NB4 (cell line): ENCODE measurements around the gene GRAMD4.

Experiments used
- DNase-seq: peaks from one replicate; pipeline ENCODE4 v3.0.0; 2010; ENCODE audit warnings: low read depth
- H3K4me3 ChIP-seq: one replicate; pipeline ENCODE4 v1.5.1; 2011; ENCODE audit warnings: mild to moderate bottlenecking, low read depth, low read length, moderate library complexity
- MYC ChIP-seq: IDR thresholded peaks from 2 replicates; pipeline ENCODE4 v1.6.1; 2011; ENCODE audit warnings: low read depth, low read length
- POLR2A ChIP-seq: IDR thresholded peaks from 2 replicates; pipeline ENCODE4 v1.6.1; 2011; ENCODE audit warnings: mild to moderate bottlenecking; ENCODE audit not compliant: insufficient read length; ENCODE audit errors: extremely low read depth
- TF ChIP-seq, protein P1 (sequence below): IDR thresholded peaks from one replicate; pipeline ENCODE4 v1.5.1; 2012; ENCODE audit warnings: low read depth, low read length
- TF ChIP-seq, protein P2 (sequence below): IDR thresholded peaks from 2 replicates; pipeline ENCODE4 v1.6.1; 2011; ENCODE audit warnings: low read depth, low read length

GRAMD4 gene

DNA sequence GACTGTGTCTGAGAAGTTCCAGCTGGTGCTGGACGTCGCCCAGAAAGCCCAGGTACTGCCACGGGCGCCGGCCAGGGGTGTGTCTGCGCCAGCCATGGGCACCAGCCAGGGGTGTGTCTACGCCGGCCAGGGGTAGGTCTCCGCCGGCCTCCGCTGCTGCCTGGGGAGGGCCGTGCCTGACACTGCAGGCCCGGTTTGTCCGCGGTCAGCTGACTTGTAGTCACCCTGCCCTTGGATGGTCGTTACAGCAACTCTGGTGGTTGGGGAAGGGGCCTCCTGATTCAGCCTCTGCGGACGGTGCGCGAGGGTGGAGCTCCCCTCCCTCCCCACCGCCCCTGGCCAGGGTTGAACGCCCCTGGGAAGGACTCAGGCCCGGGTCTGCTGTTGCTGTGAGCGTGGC is 47.9 kb downstream of the GRAMD4 start:
- TF ChIP-seq, protein P1, sequence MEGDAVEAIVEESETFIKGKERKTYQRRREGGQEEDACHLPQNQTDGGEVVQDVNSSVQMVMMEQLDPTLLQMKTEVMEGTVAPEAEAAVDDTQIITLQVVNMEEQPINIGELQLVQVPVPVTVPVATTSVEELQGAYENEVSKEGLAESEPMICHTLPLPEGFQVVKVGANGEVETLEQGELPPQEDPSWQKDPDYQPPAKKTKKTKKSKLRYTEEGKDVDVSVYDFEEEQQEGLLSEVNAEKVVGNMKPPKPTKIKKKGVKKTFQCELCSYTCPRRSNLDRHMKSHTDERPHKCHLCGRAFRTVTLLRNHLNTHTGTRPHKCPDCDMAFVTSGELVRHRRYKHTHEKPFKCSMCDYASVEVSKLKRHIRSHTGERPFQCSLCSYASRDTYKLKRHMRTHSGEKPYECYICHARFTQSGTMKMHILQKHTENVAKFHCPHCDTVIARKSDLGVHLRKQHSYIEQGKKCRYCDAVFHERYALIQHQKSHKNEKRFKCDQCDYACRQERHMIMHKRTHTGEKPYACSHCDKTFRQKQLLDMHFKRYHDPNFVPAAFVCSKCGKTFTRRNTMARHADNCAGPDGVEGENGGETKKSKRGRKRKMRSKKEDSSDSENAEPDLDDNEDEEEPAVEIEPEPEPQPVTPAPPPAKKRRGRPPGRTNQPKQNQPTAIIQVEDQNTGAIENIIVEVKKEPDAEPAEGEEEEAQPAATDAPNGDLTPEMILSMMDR: no peak
- TF ChIP-seq, protein P2, sequence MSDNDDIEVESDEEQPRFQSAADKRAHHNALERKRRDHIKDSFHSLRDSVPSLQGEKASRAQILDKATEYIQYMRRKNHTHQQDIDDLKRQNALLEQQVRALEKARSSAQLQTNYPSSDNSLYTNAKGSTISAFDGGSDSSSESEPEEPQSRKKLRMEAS: no peak
- TF ChIP-seq MYC (no peak), POLR2A (no peak)
- no peak for DNase-seq
- no peak overlapping the region for H3K4me3 ChIP-seq

DNA sequence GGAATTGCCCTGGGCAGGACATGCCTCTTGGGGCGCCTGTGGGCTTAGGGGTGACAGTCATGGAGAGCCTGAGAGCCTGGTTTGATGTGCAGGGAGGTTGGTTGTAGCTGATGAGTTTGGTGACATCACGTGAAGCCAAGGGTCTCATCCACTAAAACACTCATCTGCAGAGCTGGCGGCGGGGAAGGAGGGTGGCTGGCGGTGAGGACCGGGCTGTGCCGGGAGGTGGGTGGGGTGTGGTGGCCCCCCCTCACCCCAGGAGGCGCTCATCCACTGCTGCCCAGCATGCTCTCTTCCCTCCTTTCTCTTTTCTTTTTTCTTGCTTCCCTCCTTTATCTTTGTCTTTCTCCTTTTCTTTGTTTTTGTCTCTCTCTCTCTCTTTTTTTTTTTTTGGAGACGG is 49.0 kb downstream of the GRAMD4 start:
- TF ChIP-seq MYC: no peak
- TF ChIP-seq, protein P2: no peak
- TF ChIP-seq, protein P1: no peak
- DNase-seq: no peak

DNA sequence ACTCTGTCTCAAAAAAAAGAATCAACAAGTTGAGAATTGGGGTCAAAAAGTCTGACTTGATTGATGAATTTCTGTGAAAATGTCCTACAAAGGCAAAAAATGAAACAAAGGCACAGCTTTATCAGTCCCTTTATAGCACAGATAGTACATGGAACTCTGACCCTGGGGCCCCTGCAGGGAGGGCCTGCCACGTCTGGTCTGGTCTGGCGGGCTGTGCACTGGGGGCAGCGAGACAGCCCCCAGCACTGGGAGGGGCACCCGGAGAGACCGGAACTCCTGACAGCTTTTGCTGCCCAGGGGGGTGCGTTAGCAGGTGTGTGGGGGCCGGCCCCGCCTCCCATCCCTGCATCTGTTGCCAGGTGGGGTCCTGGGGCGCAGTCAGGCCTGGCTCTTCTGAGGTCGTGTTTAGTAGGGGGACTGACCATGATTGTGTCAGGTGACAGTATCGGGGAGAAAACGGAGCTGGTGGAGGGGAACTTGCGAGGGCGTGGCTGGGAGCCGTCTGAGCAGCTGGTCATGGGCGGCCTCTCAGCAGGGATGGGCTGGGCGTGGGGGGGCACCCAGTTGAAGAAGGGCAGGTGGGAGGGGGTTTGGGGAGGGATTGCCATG is 51.7 kb downstream of the GRAMD4 start:
- no peak for DNase-seq
- no peak overlapping the region for H3K4me3 ChIP-seq
- TF ChIP-seq POLR2A (no peak), MYC (no peak)
- TF ChIP-seq, protein P2: no peak
- TF ChIP-seq, protein P1: no peak

More for the DNA sequence above, 49.0 kb downstream of the GRAMD4 start:
- H3K4me3 ChIP-seq: no peak overlapping the region

DNA sequence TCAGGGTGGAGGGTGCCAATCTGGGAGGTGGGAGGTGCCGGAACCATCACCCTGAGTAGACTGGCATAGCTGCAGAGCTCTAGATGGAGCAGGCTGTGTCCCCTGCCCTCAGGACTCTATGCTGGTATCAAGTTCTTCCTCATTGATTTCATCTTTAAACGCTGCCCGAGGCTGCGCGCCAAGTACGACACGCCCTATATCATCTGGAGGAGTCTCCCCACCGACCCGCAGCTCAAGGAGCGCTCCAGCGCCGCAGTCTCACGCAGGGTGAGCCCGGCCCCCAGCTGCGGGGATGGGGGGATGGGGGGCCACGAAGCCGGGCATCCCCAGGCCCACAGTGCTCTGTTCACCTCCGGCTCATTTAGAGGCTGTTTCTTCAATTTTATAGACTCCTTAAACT is 52.5 kb downstream of the GRAMD4 start:
- TF ChIP-seq, protein P2: no peak
- no peak for TF ChIP-seq POLR2A
- TF ChIP-seq, protein P1: no peak
- TF ChIP-seq MYC: no peak
- H3K4me3 ChIP-seq: no peak overlapping the region
- no peak for DNase-seq

DNA sequence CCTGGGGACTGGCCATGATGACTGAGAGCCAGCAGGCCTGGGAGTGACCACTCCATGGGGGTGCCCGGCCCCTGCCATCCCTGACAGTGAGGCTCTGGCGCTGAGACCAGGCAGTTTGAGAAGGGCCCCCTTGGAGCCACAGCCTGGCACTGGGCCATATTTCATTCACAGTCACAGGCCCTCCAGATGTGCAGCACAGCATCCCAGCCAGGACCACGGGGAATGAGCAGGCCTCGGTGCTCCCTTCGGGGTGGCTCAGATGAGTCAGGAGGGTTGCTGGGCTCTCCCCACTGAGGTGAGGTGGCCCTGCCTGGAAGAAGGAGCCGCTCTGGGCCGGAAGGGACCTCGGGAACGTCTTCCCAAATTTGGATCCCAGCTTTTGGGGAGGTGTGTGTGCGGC is 53.0 kb downstream of the GRAMD4 start:
- no peak overlapping the region for H3K4me3 ChIP-seq
- DNase-seq: no peak
- TF ChIP-seq, protein P1: no peak
- TF ChIP-seq, protein P2: no peak
